ENCODE results near the gene IL17RE. TPM values are rescaled to one million over a fixed set of nuclear protein-coding genes. Genes with fewer than 3 reads are reported as not detected.

Gene IL17RE
- total and polyA plus RNA-seq, 2 donors (not counting 3 experiments of a cell fraction or from before 2014, with no cell fraction given), result 1.2 to 1.3 TPM

GRCh38 chr3:9932535-9932842 lies 29.8 kb downstream of the IL17RE start:
- H3K9me1 ChIP-seq (replicated peaks; ENCODE audit: control insufficient read depth, extremely low read depth, insufficient read depth, low read length), result no peaks in the 10 kb centered on the region
- peak overlapping the region; percentile 95 for H2AFZ ChIP-seq (ENCODE audit: low read depth, low read length)
- intact Hi-C loops (cut with micrococcal nuclease), result loop anchor here (1.0 to 10.0 kb wide), 6 partner anchors 15 to 802 kb away; partner anchors contain the start of genes IL17RC and JAGN1
- H3K79me2 ChIP-seq (ENCODE audit: control insufficient read depth, insufficient read depth, low read length), result no peaks in the 10 kb centered on the region
- no TSS peak for BruUV-seq (replicated peaks)
- peak overlapping the region; percentile 53 for H3K9ac ChIP-seq (replicated peaks; ENCODE audit: extremely low read depth, insufficient read depth, low read length)
- H3K4me3 ChIP-seq (replicated peaks in 1 of 3; ENCODE audit: insufficient read depth in 1 of 3, low read depth in 1 of 3, low read length in 3 of 3), result peak overlapping the region in 2 of 3 experiments; percentile 55 to 76
- peaks cover 16% of the 10 kb centered on the region for H3K4me1 ChIP-seq (ENCODE audit: control insufficient read depth, extremely low read depth, insufficient read depth, low read length)
- dilution Hi-C loops (cut with MboI; ENCODE audit: extremely low pct_ligation_motif_present, low sequenced_read_pairs), result no loop called here
- ChIA-PET CTCF (interaction anchor here (0.6 to 4.0 kb wide), 38 partner anchors 9 to 806 kb away, joined by 3 to 105 read pairs (median 4); partner anchors contain the start of genes ARPC4, FANCD2, IL17RC and IL17RE), POLR2A (interaction anchor here (1.1 to 1.9 kb wide), 3 partner anchors 14 to 140 kb away, joined by 3 to 14 read pairs (median 3); partner anchors contain the start of genes ARPC4 and JAGN1)
- no peak for DNase-seq (ENCODE audit: low read depth, low spot score)
- TF ChIP-seq POLR2A (IDR thresholded peaks at IDR 0.05; ENCODE audit: low read depth, low read length) (no peak), GATA2 (IDR thresholded peaks at IDR 0.05; ENCODE audit: insufficient read depth, insufficient read length, low read depth, low read length) (no peak), MYC (IDR thresholded peaks at IDR 0.05; ENCODE audit: low read depth, low read length) (no peak)
- peak overlapping the region; percentile 64 for H3K4me2 ChIP-seq (ENCODE audit: insufficient read depth, low read length)
- no peaks in the 10 kb centered on the region for H4K20me1 ChIP-seq (replicated peaks; ENCODE audit: control insufficient read depth, extremely low read depth, insufficient read depth, low read length)
- FAIRE-seq, result peak; percentile 90
- peak overlapping the region; percentile 85 for H3K27ac ChIP-seq (ENCODE audit: insufficient read depth, low read depth, low read length)
- no peaks in the 10 kb centered on the region for H3K9me3 ChIP-seq (replicated peaks; ENCODE audit: control insufficient read depth, insufficient read depth, low read length)
- H3K36me3 ChIP-seq (ENCODE audit: control insufficient read depth in 2 of 2, extremely low read depth in 1 of 2, insufficient read depth in 2 of 2, low read length in 2 of 2), result peaks cover 2 to 5% of the 10 kb centered on the region in 2 experiments
- no peaks in the 10 kb centered on the region for H3K27me3 ChIP-seq (ENCODE audit: control insufficient read depth in 2 of 2, insufficient read depth in 2 of 2, low read length in 2 of 2)

- ChIA-PET POLR2A (interaction anchor here (1.0 to 1.9 kb wide), 5 partner anchors 14 to 140 kb away, joined by 3 to 14 read pairs (median 3); partner anchors contain the start of genes ARPC4 and JAGN1), CTCF (interaction anchor here (0.6 to 4.0 kb wide), 41 partner anchors 9 to 806 kb away, joined by 3 to 105 read pairs (median 4); partner anchors contain the start of genes ARPC4, FANCD2, IL17RC and IL17RE)
- peak; percentile 42 for TF ChIP-seq POLR2AphosphoS5 (IDR thresholded peaks at IDR 0.05; ENCODE audit: insufficient read depth, low read depth, low read length)
- peak; percentile 26 for TF ChIP-seq FOS (IDR thresholded peaks at IDR 0.05; ENCODE audit: borderline replicate concordance, insufficient read depth, low read length)
- TF ChIP-seq, protein P1, sequence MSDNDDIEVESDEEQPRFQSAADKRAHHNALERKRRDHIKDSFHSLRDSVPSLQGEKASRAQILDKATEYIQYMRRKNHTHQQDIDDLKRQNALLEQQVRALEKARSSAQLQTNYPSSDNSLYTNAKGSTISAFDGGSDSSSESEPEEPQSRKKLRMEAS (IDR thresholded peaks at IDR 0.05; ENCODE audit: insufficient read depth, insufficient read length), result no peak
- TF ChIP-seq MYC (IDR thresholded peaks at IDR 0.05; ENCODE audit: low read depth, low read length), result no peak
- no peak for TF ChIP-seq JUN (IDR thresholded peaks at IDR 0.05; ENCODE audit: borderline replicate concordance, insufficient read depth, insufficient read length, low read depth)
- TF ChIP-seq POLR2A (IDR thresholded peaks at IDR 0.05; ENCODE audit: low read depth, low read length), result no peak
- TF ChIP-seq, protein P2, sequence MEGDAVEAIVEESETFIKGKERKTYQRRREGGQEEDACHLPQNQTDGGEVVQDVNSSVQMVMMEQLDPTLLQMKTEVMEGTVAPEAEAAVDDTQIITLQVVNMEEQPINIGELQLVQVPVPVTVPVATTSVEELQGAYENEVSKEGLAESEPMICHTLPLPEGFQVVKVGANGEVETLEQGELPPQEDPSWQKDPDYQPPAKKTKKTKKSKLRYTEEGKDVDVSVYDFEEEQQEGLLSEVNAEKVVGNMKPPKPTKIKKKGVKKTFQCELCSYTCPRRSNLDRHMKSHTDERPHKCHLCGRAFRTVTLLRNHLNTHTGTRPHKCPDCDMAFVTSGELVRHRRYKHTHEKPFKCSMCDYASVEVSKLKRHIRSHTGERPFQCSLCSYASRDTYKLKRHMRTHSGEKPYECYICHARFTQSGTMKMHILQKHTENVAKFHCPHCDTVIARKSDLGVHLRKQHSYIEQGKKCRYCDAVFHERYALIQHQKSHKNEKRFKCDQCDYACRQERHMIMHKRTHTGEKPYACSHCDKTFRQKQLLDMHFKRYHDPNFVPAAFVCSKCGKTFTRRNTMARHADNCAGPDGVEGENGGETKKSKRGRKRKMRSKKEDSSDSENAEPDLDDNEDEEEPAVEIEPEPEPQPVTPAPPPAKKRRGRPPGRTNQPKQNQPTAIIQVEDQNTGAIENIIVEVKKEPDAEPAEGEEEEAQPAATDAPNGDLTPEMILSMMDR (IDR thresholded peaks at IDR 0.05; ENCODE audit: extremely low read depth in 1 of 2, insufficient read depth in 1 of 2, low read depth in 1 of 2, low read length in 2 of 2), result peak; percentile 75 to 91
- no peak for TF ChIP-seq GATA2 (IDR thresholded peaks at IDR 0.05; ENCODE audit: insufficient read depth, insufficient read length, low read depth, low read length)
- TF ChIP-seq EZH2 (IDR thresholded peaks at IDR 0.05; ENCODE audit: borderline replicate concordance, low read depth, low read length, severe bottlenecking), result no peak
- Histone ChIP-seq H3K27me3 (ENCODE audit: control insufficient read depth in 2 of 2, insufficient read depth in 2 of 2, low read length in 2 of 2) (no peaks in the 10 kb centered on the region), H3K36me3 (ENCODE audit: control insufficient read depth in 2 of 2, extremely low read depth in 1 of 2, insufficient read depth in 2 of 2, low read length in 2 of 2) (peaks cover 2 to 10% of the 10 kb centered on the region in 2 experiments), H3K4me3 (replicated peaks in 1 of 3; ENCODE audit: insufficient read depth in 1 of 3, low read depth in 1 of 3, low read length in 3 of 3) (peak overlapping the region; percentile 19 to 76 (median 55)), H2AFZ (ENCODE audit: low read depth, low read length) (peak overlapping the region; percentile 95), H3K4me2 (ENCODE audit: insufficient read depth, low read length) (peak overlapping the region; percentile 64), H3K27ac (ENCODE audit: insufficient read depth, low read depth, low read length) (peak overlapping the region; percentile 85), H3K9ac (replicated peaks; ENCODE audit: extremely low read depth, insufficient read depth, low read length) (peak overlapping the region; percentile 91), H4K20me1 (replicated peaks; ENCODE audit: control insufficient read depth, extremely low read depth, insufficient read depth, low read length) (no peaks in the 10 kb centered on the region), H3K9me1 (replicated peaks; ENCODE audit: control insufficient read depth, extremely low read depth, insufficient read depth, low read length) (no peaks in the 10 kb centered on the region), H3K9me3 (replicated peaks; ENCODE audit: control insufficient read depth, insufficient read depth, low read length) (no peaks in the 10 kb centered on the region), H3K4me1 (ENCODE audit: control insufficient read depth, extremely low read depth, insufficient read depth, low read length) (peaks cover 16% of the 10 kb centered on the region), H3K79me2 (ENCODE audit: control insufficient read depth, insufficient read depth, low read length) (no peaks in the 10 kb centered on the region)
- BruUV-seq (replicated peaks), result no TSS peak
- FAIRE-seq (no peak), DNase-seq (ENCODE audit: low read depth, low spot score) (peak; percentile 84)
- intact Hi-C loops (cut with micrococcal nuclease) (loop anchor here (1.0 to 10.0 kb wide), 11 partner anchors 13 to 802 kb away; partner anchors contain the start of genes FANCD2, IL17RC, JAGN1 and RPUSD3), dilution Hi-C loops (cut with MboI; ENCODE audit: extremely low pct_ligation_motif_present, low sequenced_read_pairs) (no loop called here)
These were observed 30.4 kb downstream of the IL17RE start for GRCh38 chr3:9932843-9933560.
